Measurements from ENCODE around the gene AGFG2. TPM values are rescaled to one million over a fixed set of nuclear protein-coding genes. Genes with fewer than 3 reads are reported as not detected.

Gene AGFG2
- total RNA-seq, 1 experiment from 2014 or later: 11.2 TPM

DNA sequence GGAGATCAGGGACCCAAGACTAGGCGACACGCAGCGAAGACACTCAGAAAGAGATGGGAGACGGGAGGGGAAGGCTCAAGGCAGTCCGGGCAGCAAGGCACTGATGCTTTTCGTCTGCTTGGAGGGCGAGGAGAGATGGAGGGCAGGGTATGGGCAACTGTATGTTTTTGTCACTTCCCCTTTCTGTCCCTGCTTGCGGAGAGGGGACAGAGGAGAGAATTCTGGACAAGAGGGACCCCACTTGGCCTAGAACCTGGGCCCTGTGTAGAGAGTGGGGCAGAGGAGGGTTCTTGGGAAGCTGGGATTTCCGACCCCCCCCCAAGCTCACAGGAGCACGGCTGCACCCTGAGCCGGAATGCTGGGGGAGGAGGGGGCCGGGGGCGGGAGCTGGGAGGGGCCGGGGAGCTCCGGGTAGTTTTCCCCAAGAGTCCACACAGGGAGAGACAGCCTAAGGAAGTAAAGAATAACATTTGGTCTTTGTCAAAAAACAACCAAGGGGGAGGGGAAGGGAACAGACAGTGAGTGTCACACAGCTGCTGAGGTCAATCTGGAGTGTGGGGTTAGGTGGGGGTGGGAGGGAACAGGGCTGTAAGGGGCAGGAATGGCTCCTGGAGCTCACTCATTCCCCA is 45.2 kb downstream of the AGFG2 start:
- Mint-ChIP-seq H3K36me3 (ENCODE audit: insufficient read depth in 1 of 3, low read depth in 3 of 3) (peaks cover 4 to 9% (median 5%) of the 10 kb centered on the region in 3 experiments; a peak in 2 of 7 replicates), H3K4me1 (peaks cover 24 to 31% of the 10 kb centered on the region in 2 experiments), H3K9me3 (no peaks in the 10 kb centered on the region), H3K4me3 (peak overlapping the region; percentile 90 to 98), H3K27ac (peak overlapping the region; percentile 84 to 99 (median 99)), H3K27me3 (ENCODE audit: low read depth) (peaks cover 10% of the 10 kb centered on the region)
- Histone ChIP-seq H2BK15ac (ENCODE audit: low read depth, low read length) (no peak overlapping the region), H4K20me1 (ENCODE audit: control insufficient read depth, insufficient read depth, insufficient read length) (no peaks in the 10 kb centered on the region), H3K23me2 (ENCODE audit: insufficient read length, low read depth, low read length, poor library complexity, severe bottlenecking) (peaks cover 8% of the 10 kb centered on the region), H3K79me1 (ENCODE audit: insufficient read depth, low read depth, low read length, poor library complexity, severe bottlenecking) (no peaks in the 10 kb centered on the region), H3K9me3 (ENCODE audit: control insufficient read depth, low read depth, low read length) (no peaks in the 10 kb centered on the region), H3K27me3 (ENCODE audit: insufficient read depth, low read length) (no peaks in the 10 kb centered on the region), H2BK120ac (ENCODE audit: low read depth, low read length, poor library complexity, severe bottlenecking) (no peak overlapping the region), H2AFZ (ENCODE audit: low read length) (no peak overlapping the region), H4K91ac (ENCODE audit: insufficient read length, low read depth, low read length) (no peak overlapping the region), H3K27ac (ENCODE audit: insufficient read length, low read depth, low read length) (no peak overlapping the region), H2BK20ac (ENCODE audit: low read depth, low read length, poor library complexity, severe bottlenecking) (no peak overlapping the region), H3K9ac (ENCODE audit: extremely low read depth, insufficient read length, low read length) (no peak overlapping the region), H3T11ph (ENCODE audit: low read length) (no peak overlapping the region), H3K56ac (ENCODE audit: insufficient read length, low read depth, low read length) (no peak overlapping the region), H4K8ac (replicated peaks; ENCODE audit: insufficient read length, low read depth, low read length) (no peak overlapping the region), H2AK5ac (ENCODE audit: insufficient read length, low read length) (no peak overlapping the region), H3K79me2 (ENCODE audit: insufficient read depth, low read length) (no peaks in the 10 kb centered on the region), H2BK5ac (ENCODE audit: insufficient read length, low read length) (no peak overlapping the region), H3K4ac (ENCODE audit: low read depth, low read length) (no peak overlapping the region), H4K5ac (ENCODE audit: insufficient read length, low read depth, low read length) (no peak overlapping the region), H3K4me1 (ENCODE audit: insufficient read depth, low read length) (peaks cover 4% of the 10 kb centered on the region; the same call in 1 of the 2 replicates), H3K14ac (ENCODE audit: insufficient read depth, low read length) (no peak overlapping the region), H3K18ac (ENCODE audit: insufficient read length, low read depth, low read length) (peak overlapping the region; percentile 5), H3K4me2 (ENCODE audit: insufficient read depth, insufficient read length, low read length) (peak overlapping the region; percentile 78), H3K23ac (ENCODE audit: insufficient read length, low read depth, low read length) (no peak overlapping the region), H2BK12ac (ENCODE audit: insufficient read length, low read depth, low read length) (no peak overlapping the region)
- WGBS (ENCODE audit: extremely low coverage, insufficient read length, low lambda C conversion rate): no CpG with 5 or more reads among the region's 15 CpGs
- no peak for TF ChIP-seq CTCF (conservative IDR thresholded peaks at IDR 0.05)
- DNase-seq: no peak
